Anterior cingulate cortex (tissue), 58 donors: ENCODE results near the gene REX1BD.
A peak's percentile ranks its signal among the peaks of the same experiment; 100 is the strongest.
"Not testable (repeated sequence)": the region's sequence is repeated elsewhere in the genome, so short reads cannot be mapped to it uniquely, and the experiment has no call there.

Source experiments
- DNase-seq, 58 donors: peaks; one replicate each; lab custom pipeline; 2025; lab: John Stamatoyannopoulos, UW

Gene REX1BD

GRCh38 chr19:18588611-18589379 is at the start of gene REX1BD:
TSS of gene REX1BD (plus strand) at chr19:18588798. CDS start at chr19:18588802, 4 bp downstream.
- DNase-seq: peak in 57 of 58 donors; percentile 38 to 88 (median 75)

DNA sequence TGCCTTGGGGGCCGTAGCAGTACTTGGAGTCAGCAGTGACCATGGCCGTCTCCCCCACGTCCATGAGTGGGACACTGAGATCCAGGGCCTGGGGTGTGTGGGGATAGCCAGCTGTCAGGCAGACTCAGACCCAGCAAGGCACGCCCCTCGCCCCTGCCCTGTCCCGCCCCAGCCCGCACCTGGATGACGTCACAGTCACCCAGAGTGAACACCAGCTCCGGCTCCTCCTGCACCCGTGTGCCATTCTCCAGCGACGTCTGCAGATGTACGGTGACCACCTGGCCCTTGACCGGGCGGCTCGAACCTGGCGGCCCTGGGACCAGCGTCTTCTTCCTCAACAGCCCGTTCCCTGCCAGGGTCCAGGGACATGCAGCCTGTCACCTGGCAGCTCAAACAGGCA is 49.2 kb upstream of the REX1BD start:
- no peak for DNase-seq

DNA sequence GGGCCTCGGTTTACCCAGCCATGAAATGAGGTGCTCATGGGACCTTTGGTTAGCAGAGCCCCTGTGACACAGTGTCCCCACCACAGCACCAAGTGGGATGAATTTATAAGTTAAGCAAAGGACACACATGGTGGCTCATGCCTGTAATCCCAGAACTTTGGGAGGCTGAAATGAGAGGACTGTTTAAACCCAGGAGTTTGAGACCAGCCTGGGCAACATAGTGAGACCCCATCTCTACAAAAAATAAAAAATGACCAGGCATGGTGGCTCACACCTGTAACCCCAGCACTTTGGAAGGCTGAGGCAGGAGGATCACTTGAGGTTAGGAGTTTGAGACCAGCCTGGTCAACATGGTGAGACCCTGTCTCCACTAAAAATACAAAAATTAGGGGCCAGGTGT is 48.4 kb upstream of the REX1BD start:
- not testable (repeated sequence) for DNase-seq

- peak in 4 of 58 donors; percentile 6 to 49 (median 8) for DNase-seq
Measured at GRCh38 chr19:18541258-18541991, 47.2 kb upstream of the REX1BD start.

GRCh38 chr19:18541992-18542940 is 46.3 kb upstream of the REX1BD start:
- peak in 2 of 58 donors; percentile 12 to 52 for DNase-seq

DNA sequence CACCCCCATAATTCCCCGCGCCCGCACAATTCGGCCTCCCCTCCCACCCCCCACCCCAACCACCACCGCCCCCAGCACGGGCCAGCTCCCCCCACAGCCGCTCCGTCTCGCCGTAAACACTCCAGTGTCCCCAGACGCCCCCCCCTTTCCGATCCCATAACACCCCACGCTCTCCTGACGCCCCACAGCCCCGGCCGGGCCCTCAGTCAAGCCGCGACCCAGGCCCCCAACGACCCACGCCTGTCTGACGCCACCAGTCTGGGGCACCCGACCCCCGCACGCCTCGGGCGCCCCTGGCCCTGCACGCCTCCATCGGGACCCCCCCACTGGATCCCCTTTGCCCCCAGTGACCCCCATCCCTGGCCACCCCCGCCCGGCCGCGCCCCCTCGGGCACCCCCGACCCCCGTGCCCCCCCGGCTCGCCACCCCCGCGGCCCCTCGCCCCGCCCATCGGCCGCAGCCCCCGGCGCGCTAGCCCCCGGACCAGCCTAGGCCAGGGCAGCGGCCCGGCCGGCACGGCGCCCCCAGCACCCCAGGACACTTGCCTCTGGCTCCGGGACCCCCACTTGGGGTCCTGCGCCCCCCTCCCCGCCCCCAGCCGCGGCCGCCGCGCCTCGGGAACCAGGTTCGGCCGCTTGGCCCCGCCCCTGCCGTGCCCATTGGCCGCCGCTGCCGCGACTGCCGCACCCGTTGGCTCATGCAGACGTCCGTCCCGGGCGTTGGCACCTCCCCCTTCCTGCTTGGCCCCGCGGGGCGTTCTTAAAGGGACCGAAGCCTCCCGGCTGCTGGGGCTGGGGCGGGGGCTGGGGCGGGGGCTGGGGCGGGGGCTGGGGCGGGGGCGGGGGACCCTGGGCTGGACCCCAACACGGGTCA is 45.4 kb upstream of the REX1BD start, which contains the start of gene FKBP8:
FKBP8 (minus strand) TSS at position 633 of the 873 bp plus-strand sequence. CDS start 1,603 bp downstream, outside the sequence.
- peak; percentile 16 to 96 (median 87) for DNase-seq

- peak in 29 of 58 donors; percentile 6 to 66 (median 29) for DNase-seq
Measured at GRCh38 chr19:18543814-18544475, 44.7 kb upstream of the REX1BD start.

DNA sequence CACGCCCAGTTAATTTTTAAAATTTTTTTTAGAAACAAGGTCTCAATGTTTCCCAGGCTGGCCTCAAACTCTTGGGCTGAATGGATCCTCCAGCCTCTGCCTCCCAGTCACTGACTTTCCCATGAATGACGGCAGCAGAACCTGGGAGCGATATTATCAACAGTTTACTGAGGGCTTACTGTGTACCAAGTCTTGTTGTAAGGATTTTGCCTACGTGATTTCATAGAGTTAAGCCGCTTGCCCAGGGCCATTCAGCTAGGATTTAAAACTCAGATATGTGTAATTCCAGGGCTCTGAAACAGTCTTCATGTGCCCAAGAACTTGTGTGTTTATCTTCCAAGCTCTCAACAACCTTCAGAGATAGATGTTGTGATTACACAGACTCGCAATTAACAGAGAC is 37.0 kb upstream of the REX1BD start:
- DNase-seq: no peak

GRCh38 chr19:18557411-18558201 is 31.0 kb upstream of the REX1BD start, which contains the start of gene KXD1:
TSS of gene KXD1 (plus strand) at chr19:18557870. CDS start at chr19:18562057, 4,187 bp downstream.
- DNase-seq: peak; percentile 51 to 98 (median 94)

GRCh38 chr19:18558202-18558555 is 30.4 kb upstream of the REX1BD start:
- DNase-seq: peak in 1 of 58 donors; percentile 26

GRCh38 chr19:18558604-18559003 is 30.0 kb upstream of the REX1BD start:
- no peak for DNase-seq

DNA sequence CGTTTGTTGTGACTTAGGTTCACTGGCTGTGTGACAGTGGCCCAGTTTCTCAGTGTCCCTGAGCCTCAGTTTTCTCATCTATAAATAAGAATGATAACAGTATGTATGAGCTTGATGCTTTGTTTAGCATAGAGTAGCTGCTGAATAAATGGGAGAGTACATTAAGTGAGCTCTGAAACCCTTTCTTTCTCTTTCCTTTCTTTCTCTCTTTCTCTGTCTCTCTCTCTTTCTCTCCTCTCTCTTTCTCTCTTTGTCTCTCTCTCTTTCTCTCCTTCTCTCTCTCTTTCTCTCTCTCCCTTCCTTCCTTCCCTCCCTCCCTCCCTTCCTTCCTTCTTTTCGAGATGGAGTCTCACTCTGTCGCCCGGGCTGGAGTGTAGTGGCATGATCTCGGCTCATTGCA is 28.9 kb upstream of the REX1BD start:
- no peak for DNase-seq

DNA sequence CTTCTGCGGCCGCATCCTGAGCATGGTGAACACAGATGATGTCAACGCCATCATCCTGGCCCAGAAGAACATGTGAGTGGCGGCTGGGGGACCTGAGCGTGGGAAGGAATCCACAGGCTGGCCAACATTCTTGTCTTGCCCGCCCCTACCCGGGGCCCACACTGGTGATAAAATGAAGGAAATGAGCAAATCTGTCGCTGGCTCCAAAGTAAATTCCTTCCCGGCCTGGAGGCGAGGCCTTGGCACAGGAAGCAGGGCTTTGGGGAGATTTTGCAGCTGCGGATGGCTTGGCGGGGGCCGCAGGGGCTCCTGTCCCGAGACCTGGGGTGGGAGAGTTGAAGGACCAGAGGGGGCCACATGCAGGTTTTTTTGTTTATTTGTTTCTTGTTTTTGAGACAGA is 26.5 kb upstream of the REX1BD start:
- DNase-seq: no peak

DNA sequence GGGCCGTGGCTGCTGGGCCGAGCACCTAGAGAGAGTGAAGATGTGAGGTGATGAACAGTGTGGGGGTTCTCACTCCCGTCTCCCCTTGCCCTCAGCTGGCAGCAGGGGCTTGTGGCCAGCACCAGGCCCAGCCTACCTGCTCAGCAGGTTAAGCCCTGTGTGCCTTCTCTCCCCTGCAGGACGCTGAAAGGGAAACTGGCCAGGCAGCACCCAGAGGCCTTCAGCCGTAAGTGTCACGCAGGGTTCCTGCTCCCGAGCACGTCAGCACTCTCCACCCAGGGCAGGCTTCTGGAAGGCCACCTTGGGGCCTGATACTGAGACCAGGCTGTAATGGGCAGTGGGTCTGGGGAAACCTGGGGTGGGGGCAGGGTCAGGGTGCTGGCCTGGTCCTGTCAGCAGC is 21.6 kb upstream of the REX1BD start:
- no peak for DNase-seq

- no peak for DNase-seq
Measured at GRCh38 chr19:18568367-18568766, 20.2 kb upstream of the REX1BD start.

GRCh38 chr19:18571564-18572344 is 16.8 kb upstream of the REX1BD start, which contains the start of gene UBA52:
TSS of gene UBA52 (plus strand) at chr19:18571857. CDS start at chr19:18573301, 1,444 bp downstream.
- peak; percentile 71 to 99 (median 95) for DNase-seq

DNA sequence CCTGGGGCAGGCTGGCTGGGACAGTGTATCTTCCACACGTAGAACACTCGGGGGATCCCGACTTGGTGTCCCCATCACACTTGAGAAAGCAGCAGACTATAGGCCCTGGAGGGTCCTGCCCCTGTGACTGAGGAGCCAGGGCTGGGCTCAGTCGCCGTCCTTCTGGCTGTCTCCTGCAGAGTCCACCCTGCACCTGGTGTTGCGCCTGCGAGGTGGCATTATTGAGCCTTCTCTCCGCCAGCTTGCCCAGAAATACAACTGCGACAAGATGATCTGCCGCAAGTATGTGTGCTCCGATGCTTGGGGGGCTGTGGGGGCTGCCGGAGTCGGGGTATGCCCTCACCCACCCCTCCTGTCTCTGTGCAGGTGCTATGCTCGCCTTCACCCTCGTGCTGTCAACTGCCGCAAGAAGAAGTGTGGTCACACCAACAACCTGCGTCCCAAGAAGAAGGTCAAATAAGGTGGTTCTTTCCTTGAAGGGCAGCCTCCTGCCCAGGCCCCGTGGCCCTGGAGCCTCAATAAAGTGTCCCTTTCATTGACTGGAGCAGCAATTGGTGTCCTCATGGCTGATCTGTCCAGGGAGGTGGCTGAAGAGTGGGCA is 13.8 kb upstream of the REX1BD start:
- no peak for DNase-seq
